Globus pallidus (tissue), 1 donor: ENCODE results near the gene POM121C.
"Not testable (repeated sequence)": the region's sequence is repeated elsewhere in the genome, so short reads cannot be mapped to it uniquely, and the experiment has no call there.

ENCODE experiments used
- DNase-seq: peaks from one replicate; pipeline ENCODE4 v3.0.0-alpha.2; 2015; ENCODE audit warnings: low spot score

Gene POM121C

DNA sequence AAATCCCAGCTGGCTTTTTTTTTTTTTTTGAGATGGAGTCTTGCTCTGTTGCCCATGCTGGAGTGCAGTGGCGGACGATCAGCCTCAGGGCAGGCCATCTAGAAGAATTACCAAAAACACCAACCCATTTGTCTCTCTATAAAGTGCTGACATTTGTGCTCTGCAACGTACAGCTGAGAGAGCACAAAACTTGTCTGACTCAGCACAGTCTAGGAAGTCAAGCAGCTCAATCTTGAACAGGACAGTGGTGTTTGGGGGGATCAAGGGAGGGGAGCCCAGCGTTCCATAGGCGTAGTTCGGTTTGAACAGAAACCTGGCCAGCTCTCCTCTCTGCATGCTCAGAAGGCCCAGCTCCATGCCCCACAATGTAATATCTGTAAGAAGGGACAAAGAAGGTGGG, 92.9 kb downstream of the POM121C start:
- not testable (repeated sequence) for DNase-seq

GRCh38 chr7:75374519-75375317, 111.4 kb downstream of the POM121C start:
- DNase-seq, result not testable (repeated sequence)

- DNase-seq, result not testable (repeated sequence)
Measured at GRCh38 chr7:75374144-75374518, 112.0 kb downstream of the POM121C start.

- not testable (repeated sequence) for DNase-seq
Measured at GRCh38 chr7:75367313-75367712, 118.8 kb downstream of the POM121C start.
